GM21515 (cell line): ENCODE data around the gene SLCO1C1.
"Not testable (repeated sequence)": the region's sequence is repeated elsewhere in the genome, so short reads cannot be mapped to it uniquely, and the experiment has no call there.

Experiments used
- ATAC-seq: cut with Tn5 transposase; IDR thresholded peaks from one replicate; pipeline ENCODE4 v1.9.1; 2021; ENCODE audit not compliant: unreplicated experiment

SLCO1C1 gene, protein sequence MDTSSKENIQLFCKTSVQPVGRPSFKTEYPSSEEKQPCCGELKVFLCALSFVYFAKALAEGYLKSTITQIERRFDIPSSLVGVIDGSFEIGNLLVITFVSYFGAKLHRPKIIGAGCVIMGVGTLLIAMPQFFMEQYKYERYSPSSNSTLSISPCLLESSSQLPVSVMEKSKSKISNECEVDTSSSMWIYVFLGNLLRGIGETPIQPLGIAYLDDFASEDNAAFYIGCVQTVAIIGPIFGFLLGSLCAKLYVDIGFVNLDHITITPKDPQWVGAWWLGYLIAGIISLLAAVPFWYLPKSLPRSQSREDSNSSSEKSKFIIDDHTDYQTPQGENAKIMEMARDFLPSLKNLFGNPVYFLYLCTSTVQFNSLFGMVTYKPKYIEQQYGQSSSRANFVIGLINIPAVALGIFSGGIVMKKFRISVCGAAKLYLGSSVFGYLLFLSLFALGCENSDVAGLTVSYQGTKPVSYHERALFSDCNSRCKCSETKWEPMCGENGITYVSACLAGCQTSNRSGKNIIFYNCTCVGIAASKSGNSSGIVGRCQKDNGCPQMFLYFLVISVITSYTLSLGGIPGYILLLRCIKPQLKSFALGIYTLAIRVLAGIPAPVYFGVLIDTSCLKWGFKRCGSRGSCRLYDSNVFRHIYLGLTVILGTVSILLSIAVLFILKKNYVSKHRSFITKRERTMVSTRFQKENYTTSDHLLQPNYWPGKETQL

DNA sequence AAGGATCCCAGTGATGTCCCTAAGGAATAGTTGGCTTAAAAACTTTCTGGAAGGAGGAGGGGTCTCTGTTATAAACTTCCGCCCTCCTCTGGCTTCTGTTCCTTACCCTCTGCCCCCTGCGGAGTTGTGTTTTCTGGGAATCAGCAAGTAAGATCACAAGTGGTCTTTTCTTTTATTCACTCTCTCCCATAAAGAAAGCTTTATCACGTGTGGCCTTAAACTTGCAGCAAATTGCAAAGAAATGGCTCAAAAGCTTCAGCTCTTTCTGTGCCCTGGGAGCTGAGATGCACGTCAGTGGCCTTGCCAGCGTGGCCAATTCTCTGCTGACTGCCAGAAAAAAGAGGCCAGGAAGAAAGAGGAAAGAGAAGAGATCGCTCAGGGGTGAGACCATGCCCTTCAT is at the start of gene SLCO1C1:
Gene SLCO1C1, plus strand, starts transcription at position 101 of the 400 bp plus-strand sequence. CDS start 4,245 bp downstream, outside the sequence.
- no peak for ATAC-seq

DNA sequence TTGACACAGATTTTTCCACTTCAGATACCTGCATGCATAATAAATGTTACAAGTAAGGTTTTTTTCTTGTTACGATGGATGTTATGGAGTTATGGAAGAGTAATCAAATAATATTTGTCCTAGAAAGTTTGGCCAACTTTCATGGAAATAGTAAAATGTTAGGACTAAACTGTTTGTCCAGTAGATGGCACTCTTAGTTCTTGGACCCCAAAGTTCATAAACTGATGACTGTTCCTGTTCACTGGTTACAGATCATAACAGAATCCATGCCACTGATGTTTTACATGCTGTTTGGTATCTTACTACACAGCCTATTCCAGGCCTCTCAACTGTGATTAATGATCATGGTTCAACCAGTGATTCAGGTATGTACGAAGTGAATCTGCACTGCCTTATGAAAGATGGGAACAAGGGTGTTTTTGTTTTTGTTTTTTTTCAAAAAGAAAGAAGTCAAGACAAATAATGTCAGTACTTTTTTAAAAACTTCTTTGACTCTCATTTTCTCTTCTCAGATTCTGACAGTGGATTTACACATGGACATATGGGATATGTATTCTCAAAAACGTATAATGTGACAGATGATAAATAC is 48.8 kb upstream of the SLCO1C1 start:
- ATAC-seq: no peak

DNA sequence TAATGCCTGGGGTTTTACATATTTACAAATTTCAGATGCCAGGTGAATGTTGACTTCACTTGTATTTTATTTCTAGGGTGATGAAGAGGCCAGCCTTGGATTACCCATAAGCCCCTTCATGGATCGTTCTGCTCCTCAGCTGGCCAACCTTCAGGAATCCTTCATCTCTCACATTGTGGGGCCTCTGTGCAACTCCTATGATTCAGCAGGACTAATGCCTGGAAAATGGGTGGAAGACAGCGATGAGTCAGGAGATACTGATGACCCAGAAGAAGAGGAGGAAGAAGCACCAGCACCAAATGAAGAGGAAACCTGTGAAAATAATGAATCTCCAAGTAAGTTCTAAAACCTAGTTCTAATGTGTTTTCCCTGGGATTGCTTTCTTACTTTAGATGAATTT is 41.3 kb upstream of the SLCO1C1 start:
- ATAC-seq: no peak

DNA sequence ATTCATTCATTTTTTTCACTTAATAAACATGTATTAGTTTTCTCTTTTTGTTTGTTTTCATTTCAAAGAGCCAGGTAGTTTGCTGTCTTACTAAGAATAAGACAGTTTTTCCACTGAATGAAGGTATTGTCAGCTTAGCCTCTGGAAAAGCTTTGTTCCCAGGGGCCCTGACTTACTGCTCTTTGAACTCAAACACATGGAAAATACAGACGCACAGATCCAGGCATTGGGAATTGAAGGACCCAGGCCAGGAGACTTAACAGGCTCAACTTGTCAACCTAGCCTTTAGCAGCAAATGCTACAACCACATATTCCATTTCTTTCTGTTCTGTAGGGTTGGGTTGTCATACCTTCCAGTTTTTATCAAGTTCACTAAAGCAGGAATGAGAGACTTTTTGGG is 38.5 kb upstream of the SLCO1C1 start:
- no peak for ATAC-seq

DNA sequence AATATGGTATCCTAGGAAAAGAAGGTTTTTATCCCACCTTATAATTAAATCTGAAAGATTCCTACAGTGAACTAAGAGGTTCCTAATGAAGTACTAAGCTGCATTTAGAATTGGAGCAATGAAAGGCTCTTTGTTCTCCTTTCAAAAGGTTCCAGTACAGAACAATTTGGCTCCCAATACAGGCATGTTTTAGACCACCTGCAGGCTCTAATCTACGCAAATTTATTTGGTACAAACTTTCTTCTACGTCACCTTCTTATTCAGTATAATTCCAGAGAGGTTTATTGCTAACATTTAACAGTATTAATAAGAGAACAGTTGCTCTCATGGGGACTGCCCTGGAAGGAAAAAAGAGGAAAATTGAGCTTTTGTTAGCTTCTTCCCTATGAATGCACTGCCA is 37.6 kb upstream of the SLCO1C1 start:
- no peak for ATAC-seq

DNA sequence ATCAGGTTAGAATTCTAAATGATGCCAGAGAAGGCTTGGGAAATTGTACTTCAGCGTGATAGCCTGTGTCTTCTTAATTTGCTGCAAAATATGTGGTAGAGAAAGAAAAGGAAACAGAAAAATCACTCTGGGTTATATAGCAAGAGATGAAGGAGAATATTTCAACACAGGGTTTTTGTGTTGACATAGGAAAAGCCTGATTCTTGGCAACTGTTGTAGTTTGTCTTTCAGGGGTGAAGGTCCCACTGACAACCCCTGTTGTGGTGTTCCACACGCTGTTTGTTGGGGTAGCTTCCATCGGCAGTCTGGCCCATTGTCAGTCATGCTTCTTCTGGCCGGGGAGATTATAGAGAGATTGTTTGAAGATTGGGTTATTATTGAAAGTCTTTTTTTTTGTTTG is 13.8 kb upstream of the SLCO1C1 start:
- no peak for ATAC-seq

DNA sequence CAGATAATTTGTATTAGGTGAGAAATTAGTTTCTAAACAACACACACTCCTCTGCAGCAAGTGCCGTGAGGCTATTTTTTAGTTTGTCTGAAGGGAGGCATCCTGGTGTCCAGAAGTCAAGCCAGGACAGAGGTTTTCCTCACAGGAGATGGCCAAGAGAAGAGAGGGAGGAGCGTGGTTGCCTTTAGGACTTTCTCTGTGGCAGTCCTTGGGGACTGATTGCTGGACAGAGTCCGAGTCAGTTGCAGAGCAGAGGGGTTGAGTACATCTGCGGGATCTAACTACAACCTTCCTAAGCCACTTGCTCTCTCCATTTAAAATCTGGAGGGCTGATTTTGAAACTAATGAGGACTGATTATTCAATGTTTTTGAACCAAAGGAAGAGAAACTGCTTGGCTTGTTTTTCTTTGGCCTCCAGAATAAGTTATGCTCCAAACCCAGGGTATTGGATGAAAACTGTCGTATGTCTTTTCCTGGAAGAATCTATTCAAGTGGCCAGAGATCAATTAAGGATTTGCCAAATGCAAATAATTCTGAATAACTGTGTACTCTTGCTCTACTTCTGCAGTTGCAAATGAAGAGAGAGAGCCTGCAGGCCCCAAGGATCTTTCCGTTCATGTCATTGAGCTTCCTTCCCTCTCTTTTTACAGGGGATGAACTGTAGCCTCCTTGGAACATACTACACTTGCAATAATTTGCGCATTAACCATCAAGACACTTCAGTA is 1.2 kb downstream of the SLCO1C1 start:
- ATAC-seq: no peak

DNA sequence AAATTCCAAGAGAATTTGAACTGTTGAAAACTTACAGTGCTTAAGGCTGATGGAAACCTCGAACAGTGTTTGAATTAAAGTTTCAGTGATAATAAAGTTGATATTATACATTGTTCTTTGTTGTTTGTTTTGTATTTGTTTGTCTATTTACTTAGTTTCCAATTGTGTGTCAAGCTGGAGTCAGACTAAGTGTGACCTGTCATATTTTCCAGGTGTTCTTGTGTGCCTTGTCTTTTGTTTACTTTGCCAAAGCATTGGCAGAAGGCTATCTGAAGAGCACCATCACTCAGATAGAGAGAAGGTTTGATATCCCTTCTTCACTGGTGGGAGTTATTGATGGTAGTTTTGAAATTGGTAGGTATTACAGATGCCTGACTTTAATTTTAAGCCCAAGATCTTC is 6.0 kb downstream of the SLCO1C1 start:
- ATAC-seq: no peak

DNA sequence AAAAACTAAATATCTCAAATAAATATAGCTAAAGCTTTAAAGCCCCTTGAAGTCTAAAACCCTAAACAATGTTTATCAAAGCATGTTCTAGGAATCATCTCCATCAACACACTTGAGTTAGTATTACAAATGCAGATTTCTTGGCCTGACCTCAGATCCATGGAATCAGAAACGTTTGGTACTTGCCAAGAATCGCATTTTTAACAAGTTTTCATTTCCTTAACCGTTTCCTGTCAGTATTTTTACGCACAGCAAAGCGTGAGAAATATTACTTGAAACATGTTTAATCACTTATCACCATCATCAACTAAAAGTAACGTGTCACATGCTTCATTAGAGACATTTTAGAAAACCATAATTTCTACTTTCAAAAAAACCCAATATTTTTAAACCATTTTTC is 9.7 kb downstream of the SLCO1C1 start:
- no peak for ATAC-seq

DNA sequence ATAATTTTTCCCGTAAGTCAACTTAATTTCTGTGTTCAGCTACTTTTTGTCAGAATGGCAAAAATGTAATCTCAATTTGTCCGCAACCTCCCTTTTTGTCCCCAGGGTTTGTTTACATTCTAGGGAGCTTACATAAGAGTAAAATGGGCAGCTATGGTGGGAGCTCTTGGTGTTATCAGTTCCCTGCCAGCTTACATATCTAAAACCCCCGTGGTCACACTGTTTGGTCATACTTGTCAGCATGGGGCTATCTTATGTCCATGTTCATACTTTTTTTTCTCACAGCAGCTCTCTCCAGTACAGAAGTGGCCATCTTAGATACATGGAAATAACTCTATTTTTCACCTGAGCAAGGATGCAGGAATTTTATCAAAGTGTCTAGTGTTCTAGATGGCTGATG is 16.7 kb downstream of the SLCO1C1 start:
- ATAC-seq: no peak

DNA sequence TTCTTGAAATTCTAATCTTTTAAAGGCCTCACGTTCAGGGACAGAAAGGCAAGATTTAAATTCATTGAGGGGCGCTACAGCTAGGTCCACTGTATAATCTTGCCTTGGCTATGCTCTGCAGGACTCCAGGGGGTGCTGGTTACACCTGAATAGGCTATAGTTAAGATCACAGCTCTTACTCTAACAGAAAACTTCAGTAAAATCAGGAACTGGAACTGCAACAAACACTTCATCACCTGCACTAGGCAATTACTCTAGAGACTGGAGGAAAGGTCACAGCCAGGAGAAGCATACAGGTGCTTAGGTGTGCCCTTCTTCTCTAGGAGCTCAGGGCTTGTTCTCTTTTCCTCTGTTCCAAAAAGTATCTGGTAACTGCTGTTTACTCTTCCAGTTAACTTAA is 20.9 kb downstream of the SLCO1C1 start:
- ATAC-seq: no peak

DNA sequence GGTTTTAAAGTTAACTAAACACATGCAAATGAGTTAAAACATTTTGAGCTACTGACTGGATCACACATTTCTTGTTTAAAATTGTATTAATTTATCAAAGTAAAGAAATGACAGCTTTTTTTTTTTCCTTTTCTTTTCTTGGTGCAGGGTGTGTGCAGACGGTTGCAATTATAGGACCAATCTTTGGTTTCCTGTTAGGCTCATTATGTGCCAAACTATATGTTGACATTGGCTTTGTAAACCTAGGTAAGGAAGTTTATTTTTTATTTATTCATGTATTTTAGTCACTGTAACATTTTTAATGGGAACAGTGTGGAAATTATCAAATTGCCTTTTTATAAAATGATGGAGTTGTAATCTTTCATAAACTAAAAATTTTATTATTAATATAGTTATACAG is 21.9 kb downstream of the SLCO1C1 start:
- ATAC-seq: no peak

DNA sequence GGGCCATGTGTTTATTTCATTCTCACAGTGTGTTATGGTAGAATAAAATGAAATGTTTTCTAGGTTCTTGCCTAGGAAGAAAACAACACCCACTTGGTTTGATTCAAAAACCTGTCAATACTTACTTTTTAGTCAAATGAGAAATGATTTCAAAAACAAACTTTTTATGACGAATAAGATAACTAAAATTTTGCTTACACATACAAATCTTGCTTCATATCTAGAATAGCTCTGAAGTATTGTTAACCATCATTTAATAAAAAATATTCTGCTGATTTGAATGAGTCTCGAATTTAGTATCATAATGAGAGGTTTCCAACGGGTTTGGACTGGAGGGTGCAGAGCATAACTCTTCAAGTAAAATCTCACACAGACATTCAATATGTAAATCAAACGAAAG is 23.2 kb downstream of the SLCO1C1 start:
- ATAC-seq: no peak

DNA sequence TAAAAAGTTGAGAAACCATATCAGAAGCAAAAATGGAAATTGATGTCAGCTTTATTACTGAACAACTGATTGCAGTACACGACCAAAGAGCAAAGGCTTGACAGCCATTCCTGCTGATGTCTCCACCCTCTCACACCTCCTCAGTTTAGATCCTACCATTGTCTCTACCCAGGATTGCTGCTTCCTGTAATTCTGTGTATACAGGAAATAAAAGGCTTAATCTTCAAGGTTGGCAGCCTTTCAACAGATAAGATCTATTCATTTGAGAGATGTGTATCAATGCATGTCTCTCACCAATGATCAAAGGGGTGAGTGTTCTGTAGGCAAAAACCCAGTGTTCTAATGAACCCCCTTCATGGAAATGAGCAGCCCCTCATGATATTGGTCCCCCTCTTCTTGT is 27.0 kb downstream of the SLCO1C1 start:
- ATAC-seq: no peak

DNA sequence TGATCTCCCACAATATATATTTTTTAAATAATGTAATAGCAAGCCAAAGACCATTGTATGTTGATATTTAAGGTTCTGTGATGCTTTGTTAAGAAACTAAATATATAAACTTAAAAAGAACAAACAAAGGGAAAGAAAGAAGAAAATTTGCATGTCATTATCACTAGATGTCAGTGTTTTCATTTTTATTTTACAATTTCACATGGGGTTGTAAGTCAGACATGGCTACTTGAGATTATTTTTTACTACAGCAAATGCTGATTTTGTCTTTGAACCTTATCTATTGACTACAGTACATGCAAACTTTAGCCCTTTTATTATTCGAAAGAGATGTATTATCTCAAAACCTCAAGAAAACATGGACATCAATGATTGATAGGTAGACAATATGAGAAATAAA is 36.1 kb downstream of the SLCO1C1 start:
- no peak for ATAC-seq

DNA sequence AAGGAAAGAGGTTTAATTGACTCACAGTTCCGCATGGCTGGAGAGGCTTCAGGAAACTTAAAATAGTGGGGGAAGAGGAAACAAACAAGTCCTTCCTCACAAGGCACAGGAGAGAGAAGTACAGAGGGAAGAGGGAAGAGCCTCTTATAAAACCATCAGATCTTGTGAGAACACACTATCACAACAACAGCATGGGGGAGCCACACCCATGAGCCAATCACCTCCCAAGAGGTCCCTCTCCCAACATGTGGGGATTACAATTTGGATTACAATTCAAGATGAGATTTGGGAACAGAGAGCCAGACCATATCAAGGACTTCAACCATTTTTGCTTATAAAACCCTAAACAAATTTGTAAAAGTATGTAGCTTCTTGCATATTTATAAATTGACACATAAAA is 45.8 kb downstream of the SLCO1C1 start:
- no peak for ATAC-seq

DNA sequence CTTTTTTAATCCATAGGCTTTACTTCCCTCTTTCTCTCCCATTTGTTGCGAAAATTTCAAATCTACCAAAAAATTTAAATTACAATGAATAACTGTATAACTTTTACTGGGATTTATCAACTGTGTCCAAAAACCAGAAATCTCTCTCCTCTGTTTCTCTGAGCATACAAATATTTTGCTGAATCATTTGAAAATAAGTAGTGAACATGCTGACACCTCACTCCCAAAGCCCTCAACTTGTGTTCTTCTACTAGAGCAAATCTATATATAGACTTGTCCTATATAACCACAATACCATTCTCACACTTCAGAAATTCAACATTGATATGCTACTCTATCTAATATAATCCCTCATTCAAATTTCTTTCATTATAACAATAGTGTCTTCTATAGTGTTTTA is 53.1 kb downstream of the SLCO1C1 start:
- no peak for ATAC-seq

DNA sequence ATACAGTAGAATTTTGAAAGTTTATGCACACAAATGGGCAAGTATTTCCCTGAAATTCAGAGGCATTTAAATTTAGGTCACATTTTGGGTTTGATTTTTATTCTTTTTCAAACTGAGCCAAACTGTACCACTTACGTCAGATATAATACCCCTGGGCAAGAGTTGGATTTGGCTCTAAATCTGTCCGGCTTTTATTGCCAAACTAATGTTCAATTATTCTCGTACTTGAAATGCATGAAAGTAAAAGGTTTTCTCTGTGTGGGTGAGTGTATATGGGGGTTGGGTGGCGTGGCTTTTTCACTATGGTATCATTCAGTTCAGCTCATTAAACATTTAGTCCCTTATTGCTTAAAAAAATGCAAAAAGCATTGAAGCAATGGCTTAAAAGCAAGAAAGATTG is 55.9 kb downstream of the SLCO1C1 start:
- no peak for ATAC-seq

DNA sequence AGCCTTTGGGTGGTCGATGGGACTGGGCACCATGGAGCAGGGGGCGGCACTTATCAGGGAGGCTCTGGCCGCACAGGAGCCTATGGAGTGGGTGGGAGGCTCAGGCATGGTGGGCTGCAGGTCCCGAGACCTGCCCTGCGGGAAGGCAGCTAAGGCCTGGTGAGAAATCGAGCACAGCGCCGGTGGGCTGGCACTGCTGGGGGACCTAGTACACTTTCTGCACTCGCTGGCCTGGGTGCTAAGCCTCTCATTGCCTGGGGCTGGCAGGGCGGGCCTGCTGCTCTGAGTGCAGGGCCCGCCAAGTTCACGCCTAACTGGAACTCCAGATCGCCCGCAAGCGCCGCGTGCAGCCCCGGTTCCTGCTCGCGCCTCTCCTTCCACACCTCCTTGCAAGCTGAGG is 82.3 kb downstream of the SLCO1C1 start:
- ATAC-seq: no peak

DNA sequence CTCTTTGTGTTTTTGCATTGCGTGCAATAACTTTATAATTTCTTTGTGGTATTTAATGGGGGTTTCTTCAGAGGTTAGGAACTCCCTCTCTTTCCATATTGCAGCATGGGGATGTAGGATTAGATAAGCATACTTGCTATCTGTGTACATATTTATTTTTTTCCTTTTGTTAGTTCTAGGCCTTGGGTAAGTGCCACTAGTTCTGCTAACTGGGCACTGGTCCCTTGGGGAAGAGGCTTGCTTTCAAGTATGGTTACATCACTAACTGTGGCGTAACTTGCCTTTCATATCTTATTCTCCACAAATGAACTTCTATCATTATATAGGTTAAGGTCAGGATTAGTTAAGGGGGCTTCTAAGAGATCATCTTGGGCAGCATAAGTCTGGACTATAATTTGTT is 83.8 kb downstream of the SLCO1C1 start:
- ATAC-seq: no peak

DNA sequence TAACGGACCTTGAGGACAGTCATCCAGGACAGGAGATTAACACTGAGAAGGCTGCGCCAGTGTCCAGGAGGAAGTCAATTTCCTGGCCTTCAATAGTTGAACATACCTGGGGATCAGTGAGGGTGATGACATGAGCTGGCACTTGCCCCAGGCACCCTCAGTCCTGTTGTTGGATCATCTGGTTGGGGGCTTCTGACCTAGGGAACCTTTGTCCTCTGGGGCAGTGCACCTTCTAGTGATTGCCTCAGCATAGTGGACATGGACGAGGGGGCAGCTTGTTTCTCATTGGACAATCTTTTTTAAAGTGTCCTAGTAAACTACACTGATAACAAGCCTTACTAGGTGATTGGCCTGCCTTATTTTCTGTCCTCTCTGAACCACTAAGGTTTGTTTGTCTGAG is 84.8 kb downstream of the SLCO1C1 start:
- not testable (repeated sequence) for ATAC-seq
